NCI-H187 (cell line): ENCODE measurements around the gene LAMC2.

ENCODE experiments used
- DNase-seq, 2 experiments: peaks; one replicate each; lab custom pipeline; 2025; lab: John Stamatoyannopoulos, UW

LAMC2 gene

DNA sequence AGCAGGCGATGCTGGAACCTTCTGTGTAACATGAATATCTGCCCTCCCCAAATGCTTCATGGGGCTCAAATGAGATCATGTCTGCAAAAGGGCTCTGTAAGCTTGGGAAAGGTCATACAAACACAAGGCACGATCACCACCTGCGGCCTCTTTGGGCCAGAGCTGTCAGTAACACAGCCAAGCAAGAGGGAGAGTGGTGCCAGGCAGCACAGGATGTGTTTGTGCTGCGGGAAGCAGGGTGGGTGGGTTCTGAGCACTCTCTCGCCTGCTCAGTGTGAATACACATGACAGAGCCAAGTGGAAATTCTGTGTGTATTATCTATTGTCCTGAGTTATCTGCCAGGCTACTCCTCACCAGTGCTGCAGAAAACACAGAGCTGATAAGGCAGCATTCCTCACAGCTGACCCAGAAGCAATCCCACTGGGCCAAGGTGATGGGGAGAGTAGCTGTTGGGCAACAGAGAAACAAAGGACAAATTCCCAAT lies 101.2 kb downstream of the LAMC2 start:
- no peak for DNase-seq

DNA sequence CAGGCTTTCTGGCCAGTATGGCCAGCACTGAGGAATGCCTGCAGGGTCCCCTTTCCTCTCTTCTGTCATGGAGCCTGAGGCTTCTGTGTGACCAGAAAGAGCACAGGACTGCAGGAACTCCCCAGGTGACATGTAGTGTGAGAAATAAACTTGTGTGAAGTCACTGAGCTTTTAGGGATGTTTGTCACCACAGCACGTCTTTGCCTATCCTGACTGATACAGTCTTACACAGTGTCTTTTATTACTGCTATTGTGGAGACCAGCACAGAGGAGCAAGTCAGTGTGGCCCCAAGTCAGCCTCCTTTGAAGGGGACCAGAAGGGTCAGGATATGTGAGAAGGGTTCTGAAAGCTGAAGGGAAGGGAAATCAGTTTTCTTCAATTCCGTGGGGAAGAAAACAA lies 102.5 kb downstream of the LAMC2 start:
- no peak for DNase-seq

GRCh38 chr1:183289051-183289496 lies 103.0 kb downstream of the LAMC2 start:
- no peak for DNase-seq

DNA sequence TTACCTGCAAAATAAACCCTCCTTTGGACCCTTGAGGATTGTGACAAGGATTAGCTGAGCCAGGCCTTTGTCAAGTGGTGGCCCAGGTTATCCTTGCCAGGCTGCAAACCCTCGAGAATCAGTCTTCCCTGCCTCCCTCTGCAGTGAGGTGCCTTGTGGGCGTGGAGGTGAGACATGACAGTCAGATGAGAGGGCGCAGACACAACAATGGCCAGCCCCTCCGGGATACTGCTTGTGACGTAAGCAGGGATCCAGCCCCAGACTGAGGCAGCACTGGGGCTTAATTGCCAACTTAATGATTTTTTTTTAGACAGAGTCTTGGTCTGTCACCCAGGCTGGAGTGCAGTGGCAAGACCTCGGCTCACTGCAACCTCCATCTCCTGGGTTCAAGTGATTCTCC lies 104.6 kb downstream of the LAMC2 start:
- no peak for DNase-seq

DNA sequence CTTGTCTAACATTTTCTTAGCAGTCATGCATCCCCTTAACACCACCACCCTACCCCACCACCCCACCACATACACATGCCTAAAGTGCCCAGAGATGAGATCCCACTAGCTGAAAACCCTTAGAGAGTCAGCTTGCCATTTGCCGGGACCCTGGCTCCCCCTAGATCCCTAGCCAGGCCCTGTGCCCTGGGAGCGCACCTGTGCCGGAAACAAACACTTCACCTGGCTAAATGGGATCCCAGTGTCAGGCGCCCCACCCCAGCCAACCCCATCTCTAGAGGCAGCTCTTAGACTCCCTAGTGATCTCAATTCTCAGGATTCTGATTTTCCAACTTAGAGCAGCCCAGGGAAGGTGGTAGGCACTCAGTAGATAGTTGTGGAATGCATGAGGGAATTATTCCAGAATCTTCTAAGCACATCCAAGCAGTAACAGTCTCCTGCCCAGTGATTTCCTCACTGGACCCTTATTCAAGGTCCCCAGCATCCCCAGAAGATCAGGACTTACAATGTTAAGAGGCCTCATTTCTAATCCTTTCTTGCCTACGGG lies 105.2 kb downstream of the LAMC2 start:
- DNase-seq = no peak

DNA sequence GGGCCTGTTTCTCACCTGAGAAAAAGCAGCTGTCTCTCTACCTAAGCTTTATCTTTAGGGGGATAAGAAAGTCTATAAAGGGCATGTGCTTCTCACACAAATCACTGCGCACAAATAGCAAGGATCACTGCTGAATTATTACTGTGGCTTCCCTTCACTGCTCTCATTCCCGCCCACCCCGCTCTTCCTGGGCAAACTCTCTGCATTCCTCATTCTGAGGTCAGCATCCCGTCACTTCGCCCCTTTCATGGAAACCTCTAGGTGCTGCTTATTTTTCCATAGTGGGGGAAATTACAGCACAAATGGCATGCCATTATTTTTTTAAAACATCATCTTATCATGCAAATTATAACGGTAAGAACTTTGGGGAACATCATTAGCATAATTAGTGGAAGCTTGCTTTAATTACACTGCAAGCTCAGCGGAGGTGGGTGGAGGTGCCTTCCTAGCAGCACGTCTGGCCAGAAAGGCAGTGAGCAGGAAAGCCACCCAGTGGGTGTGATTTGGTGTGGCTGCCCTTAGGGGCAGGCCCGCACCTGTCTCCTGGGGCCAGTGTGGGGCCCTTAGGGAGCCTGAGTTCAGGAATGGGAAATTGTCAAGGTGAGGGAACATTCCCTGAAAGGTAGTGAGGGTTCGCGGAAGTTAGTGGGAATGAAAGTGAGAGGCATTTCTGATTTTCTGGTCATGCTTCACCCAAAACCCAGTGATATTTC lies 105.9 kb downstream of the LAMC2 start:
- DNase-seq = no peak

DNA sequence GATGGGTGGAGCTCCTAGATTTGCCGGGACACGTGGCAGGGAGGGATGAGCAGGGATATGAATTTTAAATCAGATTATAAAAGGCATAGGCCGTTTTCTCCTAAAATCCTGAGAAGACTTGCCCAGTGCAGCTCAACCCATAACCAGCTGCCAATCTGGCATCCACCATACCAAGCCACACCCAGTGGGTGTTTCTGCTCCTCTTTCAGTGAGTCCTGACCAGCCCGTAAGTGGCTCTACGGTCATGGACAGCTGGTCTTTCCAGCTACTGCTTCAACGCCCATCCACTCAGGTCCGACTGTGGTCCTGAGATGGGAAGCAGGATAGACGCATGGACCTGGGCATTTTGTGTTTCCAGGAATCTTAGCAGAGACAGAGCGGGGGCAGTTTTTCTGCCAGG lies 107.2 kb downstream of the LAMC2 start:
- no peak for DNase-seq

- DNase-seq = no peak
Measured at GRCh38 chr1:183293876-183294275, 107.8 kb downstream of the LAMC2 start.
